GM12864 (cell line): Measurements from ENCODE around the gene TGFBI.

Source experiments
- DNase-seq: peaks from one replicate; pipeline ENCODE4 v3.0.0-alpha.2; 2011; ENCODE audit warnings: low read depth
- H3K4me3 ChIP-seq: 2 replicates; pipeline ENCODE4 v1.5.1; 2011; ENCODE audit warnings: mild to moderate bottlenecking, low read depth, low read length, control low read depth
- CTCF ChIP-seq: IDR thresholded peaks from 2 replicates; pipeline ENCODE4 v1.5.1; 2011; ENCODE audit warnings: low read depth, mild to moderate bottlenecking, moderate library complexity, low read length, control low read depth, inconsistent platforms; ENCODE audit errors: missing control alignments

The TGFBI gene

GRCh38 chr5:136028782-136029742 is at the start of gene TGFBI:
TGFBI (plus strand) TSS chr5:136028988; CDS start chr5:136029056, 68 bp downstream.
- H3K4me3 ChIP-seq = no peak within 1 kb of the TSS
- TF ChIP-seq CTCF = no peak
- DNase-seq = no peak

GRCh38 chr5:135978993-135979392 is 49.8 kb upstream of the TGFBI start:
- no peak for DNase-seq
- TF ChIP-seq CTCF = no peak

GRCh38 chr5:135979510-135979909 is 49.3 kb upstream of the TGFBI start:
- no peak for DNase-seq
- TF ChIP-seq CTCF = no peak
- no peak overlapping the region for H3K4me3 ChIP-seq

More at GRCh38 chr5:135978993-135979392, 49.8 kb upstream of the TGFBI start:
- H3K4me3 ChIP-seq = no peak overlapping the region

- no peak for DNase-seq
- H3K4me3 ChIP-seq = no peak overlapping the region
- no peak for TF ChIP-seq CTCF
Observed at GRCh38 chr5:135980620-135981019, 48.2 kb upstream of the TGFBI start.

GRCh38 chr5:135985951-135986350 is 42.8 kb upstream of the TGFBI start:
- no peak overlapping the region for H3K4me3 ChIP-seq
- DNase-seq = no peak
- TF ChIP-seq CTCF = no peak

- TF ChIP-seq CTCF = no peak
- H3K4me3 ChIP-seq = no peak overlapping the region
- DNase-seq = no peak
Observed at GRCh38 chr5:135986401-135986800, 42.4 kb upstream of the TGFBI start.

- TF ChIP-seq CTCF = no peak
- no peak overlapping the region for H3K4me3 ChIP-seq
- no peak for DNase-seq
Observed at GRCh38 chr5:135986891-135987401, 41.8 kb upstream of the TGFBI start.
